Esophagus squamous epithelium (tissue), 4 donors: ENCODE data around the gene CCT5.

Experiments used
- POLR2A ChIP-seq, 4 donors: fragments of 450-650 bp; IDR thresholded peaks; one replicate each; pipeline ENCODE4 v1.6.1; 2017; ENCODE audit warnings: antibody characterized with exemption in 4 of 4, mild to moderate bottlenecking in 4 of 4, moderate library complexity in 3 of 4
- TF ChIP-seq, protein P1 (sequence below), 6 experiments: fragments of 450-650 bp in 4 of 6; fragments of 200-600 bp in 2 of 6; sonication (generic) in 2 of 6; IDR thresholded peaks; one replicate each; pipeline ENCODE4 v1.5.1; 2016 to 2019; ENCODE audit warnings: antibody characterized with exemption in 6 of 6, mild to moderate bottlenecking in 4 of 6, moderate library complexity in 4 of 6

DNA sequence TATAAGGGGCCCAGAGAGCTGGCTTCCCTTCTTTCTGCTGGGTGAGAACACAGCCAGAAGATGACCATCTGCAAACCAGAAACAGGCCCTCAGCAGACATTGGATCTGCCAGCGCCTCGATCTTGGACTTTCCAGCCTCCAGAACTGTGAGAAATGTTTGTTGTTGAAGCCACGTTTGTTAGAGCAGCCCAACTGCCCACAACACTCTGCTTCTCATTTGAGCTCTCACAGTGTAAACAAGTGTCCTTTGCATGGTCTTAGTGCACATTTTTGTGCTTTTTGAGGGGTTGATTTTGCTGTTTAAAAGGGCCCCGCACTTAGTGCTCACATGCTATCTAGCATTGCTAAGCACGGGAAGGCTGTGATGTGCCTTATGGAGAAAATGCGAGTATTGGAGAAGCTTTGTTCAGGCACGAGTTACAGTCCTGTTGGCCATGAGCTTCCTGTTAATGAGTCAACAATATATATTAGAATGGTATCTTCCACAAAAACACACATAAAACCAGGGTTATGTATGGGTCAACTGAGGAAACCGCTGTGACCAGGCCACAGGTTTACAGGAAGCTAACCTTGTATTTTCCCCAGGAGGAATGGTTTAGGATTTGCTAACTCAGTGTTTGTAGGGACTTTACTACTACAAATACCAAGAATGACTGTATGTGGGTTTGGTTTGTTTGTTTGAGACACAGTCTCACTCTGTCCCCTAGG, 45.7 kb downstream of the CCT5 start:
- no peak for TF ChIP-seq POLR2A (IDR thresholded peaks at IDR 0.05)
- TF ChIP-seq, protein P1, sequence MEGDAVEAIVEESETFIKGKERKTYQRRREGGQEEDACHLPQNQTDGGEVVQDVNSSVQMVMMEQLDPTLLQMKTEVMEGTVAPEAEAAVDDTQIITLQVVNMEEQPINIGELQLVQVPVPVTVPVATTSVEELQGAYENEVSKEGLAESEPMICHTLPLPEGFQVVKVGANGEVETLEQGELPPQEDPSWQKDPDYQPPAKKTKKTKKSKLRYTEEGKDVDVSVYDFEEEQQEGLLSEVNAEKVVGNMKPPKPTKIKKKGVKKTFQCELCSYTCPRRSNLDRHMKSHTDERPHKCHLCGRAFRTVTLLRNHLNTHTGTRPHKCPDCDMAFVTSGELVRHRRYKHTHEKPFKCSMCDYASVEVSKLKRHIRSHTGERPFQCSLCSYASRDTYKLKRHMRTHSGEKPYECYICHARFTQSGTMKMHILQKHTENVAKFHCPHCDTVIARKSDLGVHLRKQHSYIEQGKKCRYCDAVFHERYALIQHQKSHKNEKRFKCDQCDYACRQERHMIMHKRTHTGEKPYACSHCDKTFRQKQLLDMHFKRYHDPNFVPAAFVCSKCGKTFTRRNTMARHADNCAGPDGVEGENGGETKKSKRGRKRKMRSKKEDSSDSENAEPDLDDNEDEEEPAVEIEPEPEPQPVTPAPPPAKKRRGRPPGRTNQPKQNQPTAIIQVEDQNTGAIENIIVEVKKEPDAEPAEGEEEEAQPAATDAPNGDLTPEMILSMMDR (IDR thresholded peaks at IDR 0.05): no peak
